Measurements from ENCODE around the gene INTS11. TPM values are rescaled to one million over a fixed set of nuclear protein-coding genes. Genes with fewer than 3 reads are reported as not detected.

Gene INTS11
- total and polyA plus RNA-seq, 2 of the 13 experiments (the other 11 are each of a cell fraction or from before 2014, with no cell fraction given) = 52.8 to 94.8 TPM

DNA sequence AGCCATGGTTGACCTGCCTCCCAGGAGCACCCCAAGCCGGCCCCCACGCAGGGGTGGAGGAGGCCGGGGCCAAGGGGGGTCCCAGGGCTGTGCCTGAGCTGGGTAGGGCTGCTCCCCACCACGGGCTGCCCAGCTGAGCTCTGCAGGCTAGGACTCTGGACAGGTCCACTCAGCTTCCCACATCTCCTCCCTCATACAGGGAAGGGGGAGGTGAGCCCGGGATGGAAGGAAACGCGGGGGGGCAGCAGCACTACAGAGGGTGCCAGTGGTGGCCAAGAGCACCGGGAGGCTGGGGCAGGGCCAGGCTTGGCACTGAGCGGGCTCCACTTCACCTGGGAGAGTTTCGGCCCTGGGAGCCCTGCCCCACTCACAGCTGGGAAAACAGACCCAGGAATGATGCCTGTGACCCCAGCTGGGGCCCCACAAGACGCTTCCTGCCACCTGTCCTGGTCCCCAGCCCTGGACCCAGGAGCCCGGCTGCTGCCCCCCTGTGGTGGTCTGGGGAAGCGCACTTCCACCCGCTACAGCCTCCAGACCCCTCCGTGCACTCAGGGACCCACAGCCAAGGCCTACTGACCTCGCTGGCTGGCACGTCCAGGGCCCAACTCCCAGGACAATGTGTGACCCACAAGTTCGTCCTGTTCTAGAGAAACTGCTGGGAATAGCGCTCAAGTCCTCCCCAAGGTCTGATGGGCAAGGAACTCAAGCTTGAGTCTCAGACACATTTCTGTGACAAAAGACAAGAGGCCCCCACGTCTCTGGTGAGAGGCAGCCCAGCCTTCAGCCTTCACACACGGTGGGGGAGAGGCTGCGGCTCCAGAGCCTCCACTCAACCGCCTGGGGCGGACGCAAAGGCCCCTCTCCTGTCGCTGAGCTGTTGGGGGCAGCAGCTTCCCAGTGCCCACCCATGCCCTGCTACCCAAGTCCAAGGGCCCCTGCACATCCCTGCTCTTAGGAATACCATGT, 47.6 kb upstream of the INTS11 start:
- Histone ChIP-seq H3K36me3 (replicated peaks in 1 of 2; ENCODE audit: control insufficient read depth in 1 of 2, insufficient read depth in 2 of 2, low read length in 2 of 2) (peaks cover 0 to 3% of the 10 kb centered on the region in 2 experiments; a peak in 1 of 5 replicates), H3K4me3 (replicated peaks in 1 of 3; ENCODE audit: insufficient read depth in 1 of 3, low read depth in 2 of 3, low read length in 3 of 3) (no peak overlapping the region), H3K9me3 (ENCODE audit: low read length) (no peaks in the 10 kb centered on the region), H3K9ac (ENCODE audit: insufficient read depth, low read depth, low read length) (0 out of 2 replicates have a peak overlapping the region, but pooled peaks have one; percentile 32), H4K20me1 (ENCODE audit: insufficient read depth, low read length) (no peaks in the 10 kb centered on the region), H3K27ac (ENCODE audit: extremely low read length, insufficient read depth, low read length) (no peak overlapping the region), H3K79me2 (ENCODE audit: insufficient read depth, low read length) (peaks cover 19% of the 10 kb centered on the region), H3K4me1 (ENCODE audit: insufficient read depth, low read length) (peaks cover 36% of the 10 kb centered on the region), H3K4me2 (ENCODE audit: low read depth, low read length) (0 out of 2 replicates have a peak overlapping the region, but pooled peaks have one; percentile 11), H3K27me3 (ENCODE audit: control insufficient read depth in 1 of 2, insufficient read depth in 2 of 2, low read length in 2 of 2) (no peaks in the 10 kb centered on the region; a peak in 1 of 5 replicates), H2AFZ (ENCODE audit: low read length) (no peak overlapping the region)
- CTCF ChIA-PET (ENCODE audit: low intra/inter-chr PET ratio, low total read pairs) = interaction anchor here (1.8 to 1.9 kb wide), 2 partner anchors 23 to 27 kb away, joined by 11 to 13 read pairs; partner anchors contain the start of gene DVL1
- peak; percentile 65 for ATAC-seq
- in situ Hi-C loops (cut with HindIII; ENCODE audit: extremely low pct_ligation_motif_present, low pct_unique_long_range_greater_than_20kb) = no loop called here
- FAIRE-seq = no peak
- intact Hi-C loops (cut with micrococcal nuclease; ENCODE audit: unreplicated experiment) = loop anchor here (1.0 kb wide), 1 partner anchor 25 kb away; no protein-coding TSS in a partner anchor
- POLR2A ChIA-PET = interaction anchor here (1.2 to 3.0 kb wide), 9 partner anchors 10 to 62 kb away, joined by 3 to 17 read pairs (median 6); partner anchors contain the start of gene CCNL2
- WGBS (ENCODE audit: low lambda C conversion rate) = 92% methylated on average over 4 of the region's 26 CpGs
- BruUV-seq (replicated peaks) = no TSS peak
- DNase-seq (ENCODE audit: low spot score) = peak; percentile 47
- TF ChIP-seq ZNF33A (CRISPR knock-in tag; IDR thresholded peaks at IDR 0.05; ENCODE audit: borderline replicate concordance) = no peak
- TF ChIP-seq ATF7 (IDR thresholded peaks at IDR 0.05) = no peak
- TF ChIP-seq ATF7 (CRISPR knock-in tag; IDR thresholded peaks at IDR 0.05) = no peak
- TF ChIP-seq, protein P1, sequence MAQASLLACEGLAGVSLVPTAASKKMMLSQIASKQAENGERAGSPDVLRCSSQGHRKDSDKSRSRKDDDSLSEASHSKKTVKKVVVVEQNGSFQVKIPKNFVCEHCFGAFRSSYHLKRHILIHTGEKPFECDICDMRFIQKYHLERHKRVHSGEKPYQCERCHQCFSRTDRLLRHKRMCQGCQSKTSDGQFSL (CRISPR knock-in tag; IDR thresholded peaks at IDR 0.05) = no peak
- no peak for TF ChIP-seq ZNF550 (CRISPR knock-in tag; IDR thresholded peaks at IDR 0.05; ENCODE audit: borderline replicate concordance)
- TF ChIP-seq SMAD1 (CRISPR knock-in tag; IDR thresholded peaks at IDR 0.05; ENCODE audit: borderline replicate concordance, low read depth) = no peak
- TF ChIP-seq KLF6 (CRISPR knock-in tag; IDR thresholded peaks at IDR 0.05) = no peak
- TF ChIP-seq, protein P2, sequence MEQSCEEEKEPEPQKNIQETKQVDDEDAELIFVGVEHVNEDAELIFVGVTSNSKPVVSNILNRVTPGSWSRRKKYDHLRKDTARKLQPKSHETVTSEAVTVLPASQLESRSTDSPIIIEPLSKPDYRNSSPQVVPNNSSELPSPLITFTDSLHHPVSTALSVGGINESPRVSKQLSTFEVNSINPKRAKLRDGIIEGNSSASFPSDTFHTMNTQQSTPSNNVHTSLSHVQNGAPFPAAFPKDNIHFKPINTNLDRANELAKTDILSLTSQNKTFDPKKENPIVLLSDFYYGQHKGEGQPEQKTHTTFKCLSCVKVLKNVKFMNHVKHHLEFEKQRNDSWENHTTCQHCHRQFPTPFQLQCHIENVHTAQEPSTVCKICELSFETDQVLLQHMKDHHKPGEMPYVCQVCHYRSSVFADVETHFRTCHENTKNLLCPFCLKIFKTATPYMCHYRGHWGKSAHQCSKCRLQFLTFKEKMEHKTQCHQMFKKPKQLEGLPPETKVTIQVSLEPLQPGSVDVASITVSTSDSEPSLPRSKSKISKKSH (CRISPR knock-in tag; IDR thresholded peaks at IDR 0.05; ENCODE audit: borderline replicate concordance) = no peak
- peak; percentile 48; the same call in 1 of the 2 replicates for TF ChIP-seq SAP130 (CRISPR knock-in tag; IDR thresholded peaks at IDR 0.05; ENCODE audit: low read depth)
- TF ChIP-seq, protein P3, sequence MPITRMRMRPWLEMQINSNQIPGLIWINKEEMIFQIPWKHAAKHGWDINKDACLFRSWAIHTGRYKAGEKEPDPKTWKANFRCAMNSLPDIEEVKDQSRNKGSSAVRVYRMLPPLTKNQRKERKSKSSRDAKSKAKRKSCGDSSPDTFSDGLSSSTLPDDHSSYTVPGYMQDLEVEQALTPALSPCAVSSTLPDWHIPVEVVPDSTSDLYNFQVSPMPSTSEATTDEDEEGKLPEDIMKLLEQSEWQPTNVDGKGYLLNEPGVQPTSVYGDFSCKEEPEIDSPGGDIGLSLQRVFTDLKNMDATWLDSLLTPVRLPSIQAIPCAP (CRISPR knock-in tag; IDR thresholded peaks at IDR 0.05; ENCODE audit: low read depth) = no peak
- no peak for TF ChIP-seq SUZ12 (IDR thresholded peaks at IDR 0.05; ENCODE audit: low read depth, low read length)
- no peak for TF ChIP-seq NCOA1 (CRISPR knock-in tag; IDR thresholded peaks at IDR 0.05)
- TF ChIP-seq, protein P4, sequence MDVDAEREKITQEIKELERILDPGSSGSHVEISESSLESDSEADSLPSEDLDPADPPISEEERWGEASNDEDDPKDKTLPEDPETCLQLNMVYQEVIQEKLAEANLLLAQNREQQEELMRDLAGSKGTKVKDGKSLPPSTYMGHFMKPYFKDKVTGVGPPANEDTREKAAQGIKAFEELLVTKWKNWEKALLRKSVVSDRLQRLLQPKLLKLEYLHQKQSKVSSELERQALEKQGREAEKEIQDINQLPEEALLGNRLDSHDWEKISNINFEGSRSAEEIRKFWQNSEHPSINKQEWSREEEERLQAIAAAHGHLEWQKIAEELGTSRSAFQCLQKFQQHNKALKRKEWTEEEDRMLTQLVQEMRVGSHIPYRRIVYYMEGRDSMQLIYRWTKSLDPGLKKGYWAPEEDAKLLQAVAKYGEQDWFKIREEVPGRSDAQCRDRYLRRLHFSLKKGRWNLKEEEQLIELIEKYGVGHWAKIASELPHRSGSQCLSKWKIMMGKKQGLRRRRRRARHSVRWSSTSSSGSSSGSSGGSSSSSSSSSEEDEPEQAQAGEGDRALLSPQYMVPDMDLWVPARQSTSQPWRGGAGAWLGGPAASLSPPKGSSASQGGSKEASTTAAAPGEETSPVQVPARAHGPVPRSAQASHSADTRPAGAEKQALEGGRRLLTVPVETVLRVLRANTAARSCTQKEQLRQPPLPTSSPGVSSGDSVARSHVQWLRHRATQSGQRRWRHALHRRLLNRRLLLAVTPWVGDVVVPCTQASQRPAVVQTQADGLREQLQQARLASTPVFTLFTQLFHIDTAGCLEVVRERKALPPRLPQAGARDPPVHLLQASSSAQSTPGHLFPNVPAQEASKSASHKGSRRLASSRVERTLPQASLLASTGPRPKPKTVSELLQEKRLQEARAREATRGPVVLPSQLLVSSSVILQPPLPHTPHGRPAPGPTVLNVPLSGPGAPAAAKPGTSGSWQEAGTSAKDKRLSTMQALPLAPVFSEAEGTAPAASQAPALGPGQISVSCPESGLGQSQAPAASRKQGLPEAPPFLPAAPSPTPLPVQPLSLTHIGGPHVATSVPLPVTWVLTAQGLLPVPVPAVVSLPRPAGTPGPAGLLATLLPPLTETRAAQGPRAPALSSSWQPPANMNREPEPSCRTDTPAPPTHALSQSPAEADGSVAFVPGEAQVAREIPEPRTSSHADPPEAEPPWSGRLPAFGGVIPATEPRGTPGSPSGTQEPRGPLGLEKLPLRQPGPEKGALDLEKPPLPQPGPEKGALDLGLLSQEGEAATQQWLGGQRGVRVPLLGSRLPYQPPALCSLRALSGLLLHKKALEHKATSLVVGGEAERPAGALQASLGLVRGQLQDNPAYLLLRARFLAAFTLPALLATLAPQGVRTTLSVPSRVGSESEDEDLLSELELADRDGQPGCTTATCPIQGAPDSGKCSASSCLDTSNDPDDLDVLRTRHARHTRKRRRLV (CRISPR knock-in tag; IDR thresholded peaks at IDR 0.05) = no peak
- no peak for TF ChIP-seq FOXP1 (IDR thresholded peaks at IDR 0.05)
- TF ChIP-seq FOXP1 (CRISPR knock-in tag; IDR thresholded peaks at IDR 0.05) = no peak
- TF ChIP-seq TAF15 (IDR thresholded peaks at IDR 0.05; ENCODE audit: low read depth, low read length, poor library complexity, severe bottlenecking) = no peak
